Mucosa of descending colon (tissue), 3 donors: ENCODE results near the gene VIP. TPM values are rescaled to one million over a fixed set of nuclear protein-coding genes. Genes with fewer than 3 reads are reported as not detected.

Experiments used
- ATAC-seq: fragments of 200-7000 bp; cut with Tn5 transposase; one replicate; pipeline ENCODE4 v1.9.1; 2020; ENCODE audit warnings: mild to moderate bottlenecking, moderate library complexity
- DNase-seq, 3 donors: peaks; one replicate each; pipeline ENCODE4 v3.0.0-alpha.2; 2020
- H3K36me3 ChIP-seq: fragments of 200-600 bp; one replicate; pipeline ENCODE4 v1.8.0; 2021; ENCODE audit warnings: low read depth, mild to moderate bottlenecking
- H3K4me1 ChIP-seq: fragments of 200-600 bp; one replicate; pipeline ENCODE4 v1.8.0; 2021; ENCODE audit warnings: low read depth, mild to moderate bottlenecking
- H3K4me3 ChIP-seq: fragments of 200-600 bp; one replicate; pipeline ENCODE4 v1.8.0; 2021; ENCODE audit warnings: mild to moderate bottlenecking
- H3K9me3 ChIP-seq: fragments of 200-600 bp; one replicate; pipeline ENCODE4 v1.8.0; 2021; ENCODE audit warnings: mild to moderate bottlenecking
- CTCF ChIP-seq: fragments of 200-600 bp; IDR thresholded peaks from one replicate; pipeline ENCODE4 v1.8.0; 2022; ENCODE audit warnings: antibody characterized with exemption, mild to moderate bottlenecking
- intact Hi-C, 2 donors: fragments of 100-400 bp; cut with DNase I in 1 of 2; cut with micrococcal nuclease in 1 of 2; formaldehyde crosslinking; loops; one replicate each; pipeline versions ENCODE4 v1.11.0 to v1.11.1; 2022; cut with DNase I, micrococcal nuclease
- total RNA-seq, 3 donors: library from RNA; stranded (reverse); fragmentation: NEBNext Ultra II Directional in 2 of 3; extraction: Animal tissue kit (Norgen Biotek cat#: 25700) in 2 of 3; gene quantifications; one replicate each; pipeline versions ENCODE4 v1.2.1 to v1.2.4, GENCODE V29; 2021 to 2023
- donor health status: DM: no; HTN: no; CAD: no; lungs with moderate emphysema.
- donor health status: DM: no; HTN: no; CAD: no.
- donor health status: DM: no; HTN: yes; CAD: no.

Gene VIP
- total RNA-seq, 3 donors from 2014 or later, result 6.7 to 50.2 (median 8.9) TPM

DNA sequence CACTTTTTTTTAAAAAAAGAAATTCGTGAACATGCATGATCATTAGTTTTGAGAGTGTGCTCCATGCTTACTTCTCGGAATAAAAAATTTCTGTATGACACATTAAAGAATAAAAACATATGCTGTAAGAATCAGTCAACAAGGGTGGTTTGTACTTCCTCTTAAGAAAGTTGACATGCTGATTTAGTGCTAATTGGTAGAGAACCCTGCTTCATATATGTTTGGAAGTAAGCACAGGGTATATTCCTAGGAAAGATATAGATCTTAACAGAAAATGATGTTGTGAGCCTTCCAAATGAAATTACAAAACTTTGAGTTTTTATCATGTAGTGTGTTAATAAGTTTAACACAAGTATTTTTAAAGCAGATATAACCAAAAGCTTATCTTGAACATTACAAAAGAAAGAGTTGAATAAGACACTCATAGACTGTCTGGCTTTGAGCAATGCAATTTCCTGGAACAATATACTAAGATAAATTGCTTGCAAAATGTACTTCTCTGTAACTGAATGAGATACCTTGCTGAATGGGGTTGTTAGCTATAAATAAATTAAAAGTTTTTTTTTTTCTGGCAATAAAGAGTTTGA lies 13.8 kb upstream of the VIP start:
- Histone ChIP-seq H3K4me1 (no peaks in the 10 kb centered on the region), H3K4me3 (no peak overlapping the region), H3K9me3 (no peaks in the 10 kb centered on the region), H3K36me3 (no peaks in the 10 kb centered on the region)
- intact Hi-C loops, result no loop called here
- ATAC-seq (no peak), DNase-seq (no peak)
- TF ChIP-seq CTCF, result no peak

GRCh38 chr6:152745509-152746171 lies 5.0 kb upstream of the VIP start:
- no peak overlapping the region for H3K4me3 ChIP-seq
- intact Hi-C loops, result no loop called here
- no peaks in the 10 kb centered on the region for H3K9me3 ChIP-seq
- no peaks in the 10 kb centered on the region for H3K4me1 ChIP-seq
- ATAC-seq, result no peak
- no peak for TF ChIP-seq CTCF
- no peak for DNase-seq
- H3K36me3 ChIP-seq, result no peaks in the 10 kb centered on the region

GRCh38 chr6:152746172-152746553 lies 4.4 kb upstream of the VIP start:
- H3K36me3 ChIP-seq, result no peaks in the 10 kb centered on the region
- no peak for TF ChIP-seq CTCF
- H3K9me3 ChIP-seq, result no peaks in the 10 kb centered on the region
- no peaks in the 10 kb centered on the region for H3K4me1 ChIP-seq
- H3K4me3 ChIP-seq, result no peak overlapping the region
- ATAC-seq (no peak), DNase-seq (no peak)
- intact Hi-C loops, result no loop called here

GRCh38 chr6:152748843-152749242 lies 1.8 kb upstream of the VIP start:
- TF ChIP-seq CTCF, result no peak
- Histone ChIP-seq H3K4me1 (no peaks in the 10 kb centered on the region), H3K36me3 (no peaks in the 10 kb centered on the region), H3K4me3 (no peak overlapping the region), H3K9me3 (no peaks in the 10 kb centered on the region)
- ATAC-seq (no peak), DNase-seq (no peak)
- intact Hi-C loops, result no loop called here

DNA sequence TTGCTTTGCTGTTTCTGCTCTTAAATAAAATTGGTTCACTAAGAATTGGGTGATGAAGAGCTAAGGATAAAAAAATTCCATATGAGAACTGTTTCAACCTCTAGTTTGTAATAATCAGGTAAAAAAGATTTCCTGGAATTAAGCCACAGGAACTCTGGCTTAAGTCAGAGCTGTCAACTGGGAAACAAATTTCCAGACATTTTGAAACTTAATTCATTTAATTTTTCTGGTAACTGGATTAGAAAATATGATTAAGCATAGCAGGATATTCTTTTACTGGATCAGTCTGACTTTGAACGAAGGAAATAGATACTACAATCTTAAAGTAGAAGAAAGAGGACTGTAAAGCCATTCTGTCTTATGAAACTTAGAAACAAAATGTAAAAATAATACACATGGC lies 1.3 kb upstream of the VIP start:
- TF ChIP-seq CTCF, result no peak
- H3K4me3 ChIP-seq, result no peak overlapping the region
- H3K36me3 ChIP-seq, result no peaks in the 10 kb centered on the region
- no peaks in the 10 kb centered on the region for H3K4me1 ChIP-seq
- H3K9me3 ChIP-seq, result no peaks in the 10 kb centered on the region
- DNase-seq (no peak), ATAC-seq (no peak)
- intact Hi-C loops, result no loop called here

DNA sequence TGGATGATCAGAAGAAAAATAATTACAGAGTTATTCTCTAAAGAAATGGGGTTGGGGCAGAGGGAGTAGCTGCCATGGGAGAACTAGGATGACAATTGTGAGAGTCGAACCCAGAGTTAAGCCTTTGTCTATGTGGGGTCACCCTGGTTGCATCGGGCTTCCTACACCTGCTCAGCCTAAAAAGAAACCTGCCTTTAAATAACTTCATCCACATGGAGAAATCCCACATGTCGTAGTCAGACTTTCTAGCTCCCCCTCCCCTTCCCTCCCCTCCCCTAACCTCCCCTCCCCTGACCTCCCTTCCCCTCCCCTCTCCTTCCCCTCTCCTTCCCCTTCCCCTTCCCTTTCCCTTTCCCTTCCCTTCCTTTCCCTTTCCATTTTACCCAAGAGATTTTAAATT lies 14.7 kb downstream of the VIP start:
- Histone ChIP-seq H3K4me3 (no peak overlapping the region), H3K9me3 (no peaks in the 10 kb centered on the region), H3K4me1 (no peaks in the 10 kb centered on the region), H3K36me3 (no peaks in the 10 kb centered on the region)
- TF ChIP-seq CTCF, result no peak
- DNase-seq (no peak), ATAC-seq (no peak)
- intact Hi-C loops, result no loop called here
